T follicular helper cell (primary cell): ENCODE results near the gene FBLN2.

ENCODE experiments used
- DNase-seq: peaks from one replicate; pipeline ENCODE4 v3.0.0-alpha.2; 2020; ENCODE audit warnings: low read depth

The FBLN2 gene

GRCh38 chr3:13624021-13624420 lies 75.1 kb downstream of the FBLN2 start:
- no peak for DNase-seq

- no peak for DNase-seq
These were observed 75.8 kb downstream of the FBLN2 start for GRCh38 chr3:13624671-13625125.

GRCh38 chr3:13626396-13626795 lies 77.5 kb downstream of the FBLN2 start:
- no peak for DNase-seq

GRCh38 chr3:13626915-13627460 lies 78.1 kb downstream of the FBLN2 start:
- no peak for DNase-seq

- DNase-seq, result no peak
These were observed 78.8 kb downstream of the FBLN2 start for GRCh38 chr3:13627681-13628080.

- no peak for DNase-seq
These were observed 79.5 kb downstream of the FBLN2 start for GRCh38 chr3:13628432-13628831.

GRCh38 chr3:13628841-13629551 lies 80.1 kb downstream of the FBLN2 start:
- no peak for DNase-seq

- DNase-seq, result no peak
These were observed 80.7 kb downstream of the FBLN2 start for GRCh38 chr3:13629644-13630043.

GRCh38 chr3:13631256-13631655 lies 82.3 kb downstream of the FBLN2 start:
- DNase-seq, result no peak

- no peak for DNase-seq
These were observed 84.3 kb downstream of the FBLN2 start for GRCh38 chr3:13633176-13633575.

- no peak for DNase-seq
These were observed 85.2 kb downstream of the FBLN2 start for GRCh38 chr3:13634151-13634550.

- no peak for DNase-seq
These were observed 85.7 kb downstream of the FBLN2 start for GRCh38 chr3:13634615-13635014.

- no peak for DNase-seq
These were observed 87.3 kb downstream of the FBLN2 start for GRCh38 chr3:13636186-13636585.

GRCh38 chr3:13636874-13637273 lies 87.9 kb downstream of the FBLN2 start:
- no peak for DNase-seq

GRCh38 chr3:13637311-13637891 lies 88.5 kb downstream of the FBLN2 start:
- no peak for DNase-seq

- no peak for DNase-seq
These were observed 89.0 kb downstream of the FBLN2 start for GRCh38 chr3:13637953-13638352.

GRCh38 chr3:13638927-13639326 lies 90.0 kb downstream of the FBLN2 start:
- DNase-seq, result no peak

GRCh38 chr3:13642597-13642996 lies 93.7 kb downstream of the FBLN2 start:
- DNase-seq, result no peak

- DNase-seq, result no peak
These were observed 95.6 kb downstream of the FBLN2 start for GRCh38 chr3:13644341-13645117.

- DNase-seq, result no peak
These were observed 97.1 kb downstream of the FBLN2 start for GRCh38 chr3:13645801-13646637.

- DNase-seq, result no peak
These were observed 98.6 kb downstream of the FBLN2 start for GRCh38 chr3:13647298-13648059.
